ENCODE measurements around the gene ELL2. TPM values are rescaled to one million over a fixed set of nuclear protein-coding genes. Genes with fewer than 3 reads are reported as not detected.
A peak's percentile ranks its signal among the peaks of the same experiment; 100 is the strongest.

ELL2 gene
- total RNA-seq, 1 donor from 2014 or later: 118 TPM

- no peaks in the 10 kb centered on the region for H3K9me3 Mint-ChIP-seq (ENCODE audit: unreplicated experiment)
- TF ChIP-seq CTCF (IDR thresholded peaks at IDR 0.05; ENCODE audit: insufficient read depth, low read depth, low read length) (no peak), EZH2 (IDR thresholded peaks at IDR 0.05; ENCODE audit: insufficient read depth, low read length) (no peak)
- H3K4me3 Mint-ChIP-seq (ENCODE audit: unreplicated experiment): peak overlapping the region; percentile 31
- no peaks in the 10 kb centered on the region for H3K27me3 ChIP-seq (ENCODE audit: insufficient read depth, low read length)
- H3K27ac Mint-ChIP-seq (ENCODE audit: unreplicated experiment): peak overlapping the region; percentile 6
- no peak overlapping the region for H2AFZ ChIP-seq (ENCODE audit: low read depth, low read length)
- no peak overlapping the region for H3K9ac ChIP-seq (ENCODE audit: low read length)
- DNase-seq (ENCODE audit: low read depth) (no peak), FAIRE-seq (no peak)
- no peaks in the 10 kb centered on the region for H3K79me2 ChIP-seq (ENCODE audit: insufficient read depth, low read length)
- no peaks in the 10 kb centered on the region for H4K20me1 ChIP-seq (ENCODE audit: insufficient read depth, low read length)
- H3K4me2 ChIP-seq (ENCODE audit: low read length): no peak overlapping the region
- H3K36me3 Mint-ChIP-seq (ENCODE audit: low read depth, unreplicated experiment): peaks cover 15% of the 10 kb centered on the region
- H3K4me1 ChIP-seq (ENCODE audit: insufficient read depth, low read length): no peaks in the 10 kb centered on the region
- H3K27me3 Mint-ChIP-seq (ENCODE audit: low read depth, unreplicated experiment): no peaks in the 10 kb centered on the region
- H3K4me3 ChIP-seq (ENCODE audit: insufficient read depth, low read depth, low read length): no peak overlapping the region
- H3K9me3 ChIP-seq (ENCODE audit: insufficient read depth, low read depth, low read length): no peaks in the 10 kb centered on the region
- H3K36me3 ChIP-seq (ENCODE audit: insufficient read depth, low read length): peaks cover 14% of the 10 kb centered on the region
- no peak overlapping the region for H3K27ac ChIP-seq (ENCODE audit: low read depth, low read length)
- peaks cover 8% of the 10 kb centered on the region for H3K4me1 Mint-ChIP-seq (ENCODE audit: low read depth, unreplicated experiment)
These were observed 78.2 kb downstream of the ELL2 start for GRCh38 chr5:95883185-95884016.

GRCh38 chr5:95881833-95882232, 79.8 kb downstream of the ELL2 start:
- no peak overlapping the region for H3K4me2 ChIP-seq (ENCODE audit: low read length)
- TF ChIP-seq EZH2 (IDR thresholded peaks at IDR 0.05; ENCODE audit: insufficient read depth, low read length) (no peak), CTCF (IDR thresholded peaks at IDR 0.05; ENCODE audit: insufficient read depth, low read depth, low read length) (no peak)
- no peaks in the 10 kb centered on the region for H3K27me3 Mint-ChIP-seq (ENCODE audit: low read depth, unreplicated experiment)
- H3K27me3 ChIP-seq (ENCODE audit: insufficient read depth, low read length): no peaks in the 10 kb centered on the region
- peaks cover 10% of the 10 kb centered on the region for H3K36me3 ChIP-seq (ENCODE audit: insufficient read depth, low read length)
- H3K4me1 ChIP-seq (ENCODE audit: insufficient read depth, low read length): no peaks in the 10 kb centered on the region
- no peaks in the 10 kb centered on the region for H4K20me1 ChIP-seq (ENCODE audit: insufficient read depth, low read length)
- H3K9me3 Mint-ChIP-seq (ENCODE audit: unreplicated experiment): no peaks in the 10 kb centered on the region
- H3K9me3 ChIP-seq (ENCODE audit: insufficient read depth, low read depth, low read length): no peaks in the 10 kb centered on the region
- no peak overlapping the region for H2AFZ ChIP-seq (ENCODE audit: low read depth, low read length)
- no peak overlapping the region for H3K4me3 Mint-ChIP-seq (ENCODE audit: unreplicated experiment)
- H3K79me2 ChIP-seq (ENCODE audit: insufficient read depth, low read length): no peaks in the 10 kb centered on the region
- no peak overlapping the region for H3K4me3 ChIP-seq (ENCODE audit: insufficient read depth, low read depth, low read length)
- FAIRE-seq (no peak), DNase-seq (ENCODE audit: low read depth) (no peak)
- peaks cover 8% of the 10 kb centered on the region for H3K4me1 Mint-ChIP-seq (ENCODE audit: low read depth, unreplicated experiment)
- H3K27ac Mint-ChIP-seq (ENCODE audit: unreplicated experiment): no peak overlapping the region
- no peak overlapping the region for H3K9ac ChIP-seq (ENCODE audit: low read length)
- peaks cover 10% of the 10 kb centered on the region for H3K36me3 Mint-ChIP-seq (ENCODE audit: low read depth, unreplicated experiment)
- H3K27ac ChIP-seq (ENCODE audit: low read depth, low read length): no peak overlapping the region

Measured in astrocyte (in vitro differentiated cells and primary cell).